Activated T-cell treated with anti-CD3 and anti-CD28 coated beads, Interleukin-2, amount 50 U/mL, for 48 hours (primary cell): ENCODE data around the gene MRC2.
A peak's percentile ranks its signal among the peaks of the same experiment; 100 is the strongest.

Experiments used
- DNase-seq, 2 experiments: peaks; one replicate each; pipeline ENCODE4 v3.0.0-alpha.2; 2020

Gene MRC2

GRCh38 chr17:62723842-62724241, 96.4 kb downstream of the MRC2 start:
- no peak for DNase-seq

- peak; percentile 81 to 86 for DNase-seq
Observed at GRCh38 chr17:62724398-62725146, 97.1 kb downstream of the MRC2 start.

GRCh38 chr17:62725791-62726249, 98.3 kb downstream of the MRC2 start:
- no peak for DNase-seq

DNA sequence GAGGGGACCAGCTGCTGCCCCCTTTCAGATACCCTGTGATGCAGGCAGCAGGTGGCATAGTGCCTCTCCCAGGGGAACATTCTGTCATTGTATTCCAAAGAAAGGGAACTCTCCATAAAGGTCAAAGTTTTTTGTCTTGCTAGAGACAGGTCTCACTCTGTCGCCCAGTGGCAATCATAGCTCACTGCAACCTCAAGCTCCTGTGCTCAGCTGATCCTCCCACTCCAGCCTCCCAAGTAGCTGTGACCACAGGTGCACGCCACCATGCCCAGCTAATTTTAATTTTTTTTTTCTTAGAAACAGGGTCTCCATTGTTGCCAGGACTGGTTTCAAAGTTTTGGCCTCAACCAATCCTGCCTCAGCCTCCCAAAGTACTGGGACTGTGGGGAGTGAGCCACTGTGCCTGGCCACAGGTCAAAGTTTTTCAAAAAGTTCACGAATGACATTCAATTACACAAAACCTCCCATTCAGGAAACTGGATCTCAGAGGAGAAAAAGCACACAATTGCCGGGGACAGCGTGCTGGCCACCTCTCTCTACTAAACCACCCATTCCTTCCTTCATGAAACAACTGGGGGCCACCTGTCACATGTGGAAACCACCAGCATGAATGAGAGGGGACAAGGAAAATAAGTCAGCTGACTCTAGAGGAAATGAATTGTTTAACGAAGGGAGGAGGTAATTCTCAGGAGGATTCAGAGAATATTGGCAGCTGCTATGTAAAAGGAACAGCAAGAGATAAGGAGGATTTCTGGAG, 100.6 kb downstream of the MRC2 start:
- DNase-seq, result no peak

DNA sequence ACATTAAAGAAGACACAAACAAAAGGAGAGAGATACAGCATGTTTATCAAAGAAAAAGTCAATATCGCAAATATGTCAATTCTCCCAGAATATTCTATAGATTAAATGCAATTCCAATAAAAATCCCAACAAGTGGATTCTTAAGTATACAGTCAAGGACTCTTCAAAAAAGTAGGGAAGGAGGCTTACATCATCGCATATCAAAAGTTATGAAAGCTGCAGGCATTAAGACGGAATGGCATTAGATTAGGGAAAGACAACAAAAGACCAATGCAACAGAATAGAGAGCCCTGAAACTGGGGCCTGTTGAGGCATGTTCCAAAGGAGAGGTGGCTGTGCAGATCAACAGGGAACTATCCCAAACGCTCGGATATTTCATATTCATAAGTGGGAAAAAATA, 104.7 kb downstream of the MRC2 start:
- DNase-seq, result no peak

DNA sequence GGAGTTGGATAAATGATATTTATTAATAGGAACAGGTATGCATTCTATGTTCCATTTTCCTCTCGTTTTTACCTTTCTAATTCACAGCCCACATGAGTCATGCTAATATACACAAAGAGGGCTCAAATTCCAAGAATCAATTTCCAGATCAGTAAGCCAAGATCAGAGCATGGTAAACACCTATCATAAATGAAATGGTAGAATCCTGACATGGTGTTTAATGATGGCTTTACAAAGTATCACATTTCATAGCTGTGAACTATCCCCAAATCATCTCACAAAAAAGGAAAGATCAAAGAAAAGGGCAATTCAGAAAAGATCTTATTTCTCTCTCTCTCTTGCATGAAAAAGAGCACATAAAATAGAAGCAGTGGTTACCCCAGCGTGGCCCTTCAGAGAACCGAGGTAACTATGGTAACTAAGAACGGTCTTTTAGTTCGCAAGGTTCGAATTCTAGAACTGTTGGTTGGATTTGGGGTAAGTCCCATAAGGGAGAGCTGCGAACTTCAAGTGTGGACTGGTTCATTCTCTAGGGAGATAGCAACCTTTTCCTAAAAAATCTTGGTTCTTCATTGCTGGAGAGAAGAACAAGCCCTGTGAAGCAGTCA, 107.7 kb downstream of the MRC2 start:
- no peak for DNase-seq

DNA sequence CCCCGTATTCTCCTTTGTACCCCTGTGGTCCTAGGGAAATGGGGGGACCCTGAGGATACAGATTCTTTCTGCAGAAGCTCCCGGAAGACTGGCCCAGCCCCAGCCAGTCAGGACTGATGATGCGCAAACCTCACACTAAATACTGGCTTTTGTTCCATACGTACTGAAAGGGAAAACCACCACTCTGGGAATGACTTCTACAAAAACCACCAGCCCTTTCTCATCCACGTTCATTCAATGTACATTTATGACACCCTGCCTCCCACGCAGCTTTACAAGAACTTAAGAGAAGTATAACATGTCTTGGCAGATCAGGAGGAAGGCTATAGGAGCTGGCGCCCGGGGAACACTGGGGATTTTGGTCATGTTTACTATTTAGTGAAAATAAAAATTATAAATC, 110.0 kb downstream of the MRC2 start:
- peak; percentile 52 to 57 for DNase-seq

GRCh38 chr17:62738281-62738680, 110.8 kb downstream of the MRC2 start:
- no peak for DNase-seq

DNA sequence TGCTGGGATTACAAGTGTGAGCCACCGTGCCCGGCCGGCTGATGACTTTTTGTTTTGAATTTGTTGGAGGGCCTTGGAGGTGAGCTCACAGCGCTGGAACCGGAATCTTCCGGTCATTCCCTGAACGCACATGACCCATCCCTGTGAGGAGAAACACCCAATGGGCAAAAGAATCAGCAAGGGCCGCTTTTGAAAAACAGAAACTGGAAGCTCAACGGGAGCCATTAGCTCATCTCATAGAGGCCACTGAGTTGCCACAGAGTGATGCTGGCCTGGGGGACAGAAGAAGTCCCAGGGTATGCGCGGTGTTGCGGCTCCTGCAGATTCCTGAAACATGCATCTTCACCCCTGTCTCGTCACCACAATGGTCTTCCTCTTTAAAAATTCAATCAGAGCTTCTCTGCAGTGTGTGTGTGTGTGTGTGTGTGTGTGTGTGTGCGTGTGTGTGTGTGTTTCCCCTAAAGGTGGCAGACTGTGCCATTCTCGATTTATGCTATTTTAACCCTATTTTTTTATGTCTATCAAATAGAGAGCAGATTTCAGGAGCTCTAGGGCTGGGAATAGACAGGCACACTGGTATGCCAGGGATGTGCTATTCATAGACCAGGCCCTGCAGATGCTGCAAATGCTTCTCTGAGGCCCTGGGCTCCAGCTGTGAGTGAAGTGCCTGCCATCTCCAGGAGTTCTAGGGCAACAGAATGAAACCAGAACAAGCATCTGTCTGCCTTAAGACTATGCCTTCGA, 112.3 kb downstream of the MRC2 start:
- no peak for DNase-seq

- no peak for DNase-seq
Observed at GRCh38 chr17:62741290-62741689, 113.8 kb downstream of the MRC2 start.
